GM21529 (cell line): Measurements from ENCODE around the gene TARBP1.

ENCODE experiments used
- ATAC-seq: cut with Tn5 transposase; IDR thresholded peaks from one replicate; pipeline ENCODE4 v1.9.1; 2021; ENCODE audit not compliant: unreplicated experiment

Gene TARBP1

DNA sequence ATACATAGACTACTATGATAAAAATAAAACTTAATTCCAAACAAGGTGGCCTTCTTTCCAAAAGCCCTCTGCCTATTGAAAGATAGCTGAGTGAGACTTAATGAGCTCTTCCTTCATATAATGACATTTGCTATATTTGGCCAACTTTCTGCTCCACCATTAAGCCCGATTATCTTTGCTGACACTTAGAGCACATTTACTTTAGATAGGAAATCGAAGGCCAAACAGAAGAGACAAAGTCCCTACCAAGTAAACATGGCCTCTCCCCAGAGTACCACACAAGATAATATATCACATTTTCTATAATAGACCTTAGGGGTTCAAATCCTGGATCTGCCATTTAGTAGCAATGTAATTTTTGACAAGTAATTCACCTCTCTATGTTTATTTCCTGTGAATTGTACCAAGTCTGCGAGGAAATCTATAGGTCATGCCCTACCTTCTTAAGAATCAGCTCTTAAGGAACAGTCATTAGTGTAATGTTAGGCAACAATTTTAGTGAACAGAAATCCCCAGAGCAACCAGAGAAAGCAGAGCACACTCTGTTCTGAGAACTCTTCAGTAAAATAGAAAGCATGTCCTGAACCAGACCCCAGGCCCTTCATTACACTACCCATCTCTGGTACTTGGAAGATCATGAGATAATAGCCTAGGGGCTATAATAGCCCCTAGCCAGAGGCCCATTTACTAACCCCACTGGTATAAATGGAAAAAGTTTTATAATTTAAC is 123.0 kb downstream of the TARBP1 start:
- no peak for ATAC-seq

DNA sequence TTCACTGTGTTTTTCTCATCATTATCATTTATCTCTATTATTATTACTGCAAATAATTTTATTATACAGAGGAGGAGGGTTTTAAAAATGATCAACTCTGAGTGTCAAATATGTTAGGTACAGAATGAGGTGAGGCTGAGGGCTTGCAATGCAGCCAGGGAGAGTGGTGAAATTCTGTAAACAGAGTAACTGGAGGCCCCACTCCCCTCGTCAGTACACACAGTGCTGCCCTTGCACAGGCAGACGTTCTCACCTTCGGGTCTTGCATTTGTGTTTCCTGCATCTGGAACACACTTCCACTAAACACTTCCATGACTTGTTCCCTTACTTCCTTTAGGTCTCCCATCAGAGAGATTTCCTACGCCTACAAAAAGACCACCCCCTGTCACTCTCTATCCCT is 130.0 kb downstream of the TARBP1 start:
- no peak for ATAC-seq

DNA sequence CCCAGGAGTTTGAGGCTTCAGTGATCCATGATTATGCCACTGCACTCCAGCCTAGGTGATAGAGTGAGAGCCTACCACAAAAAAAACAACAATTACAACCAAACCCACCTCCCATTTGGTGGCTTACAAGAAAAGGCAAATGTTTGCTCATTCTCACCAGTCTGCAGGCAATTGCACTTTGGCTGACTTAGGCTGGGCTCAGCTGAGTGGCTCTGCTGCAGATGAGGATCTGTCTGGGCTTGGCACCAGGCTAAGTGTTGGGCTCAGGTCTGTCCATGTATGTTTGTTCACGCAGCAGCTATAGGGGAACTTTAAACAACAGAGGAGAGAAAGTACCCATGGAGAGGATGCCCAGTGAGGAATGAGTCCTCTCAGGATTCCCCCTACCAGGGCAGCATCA is 133.7 kb downstream of the TARBP1 start:
- ATAC-seq: no peak

DNA sequence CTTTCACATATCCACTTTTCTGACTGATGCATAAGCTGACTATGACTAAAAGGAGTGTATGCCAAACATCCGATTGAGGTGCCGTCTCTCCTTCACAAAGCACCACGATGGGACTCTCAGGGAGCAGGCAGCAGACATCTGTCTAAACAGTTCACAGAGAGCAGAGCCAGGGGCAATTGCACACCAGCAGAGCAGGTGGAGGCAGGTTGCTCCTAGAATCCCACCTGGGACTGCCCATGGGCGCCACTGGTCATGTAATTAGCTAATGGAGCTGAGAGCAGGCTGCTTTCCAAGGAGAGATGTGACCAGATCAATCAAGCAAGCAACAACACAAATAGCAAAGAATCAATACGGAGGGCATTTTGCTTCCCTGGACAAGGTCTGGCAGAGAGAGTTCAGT is 136.2 kb downstream of the TARBP1 start:
- no peak for ATAC-seq
